Esophagus squamous epithelium (tissue), 4 donors: Measurements from ENCODE around the gene ITGB6.
"Not testable (repeated sequence)": the region's sequence is repeated elsewhere in the genome, so short reads cannot be mapped to it uniquely, and the experiment has no call there.

Source experiments
- CTCF ChIP-seq, 6 experiments: fragments of 450-650 bp in 4 of 6; fragments of 200-600 bp in 2 of 6; sonication (generic) in 2 of 6; IDR thresholded peaks; one replicate each; pipeline ENCODE4 v1.5.1; 2016 to 2019; ENCODE audit warnings: antibody characterized with exemption in 6 of 6, mild to moderate bottlenecking in 4 of 6, moderate library complexity in 4 of 6
- POLR2A ChIP-seq, 4 donors: fragments of 450-650 bp; IDR thresholded peaks; one replicate each; pipeline ENCODE4 v1.6.1; 2017; ENCODE audit warnings: antibody characterized with exemption in 4 of 4, mild to moderate bottlenecking in 4 of 4, moderate library complexity in 3 of 4

GRCh38 chr2:160181146-160181836 lies 18.8 kb downstream of the ITGB6 start:
- TF ChIP-seq POLR2A, CTCF (IDR thresholded peaks at IDR 0.05): not testable (repeated sequence)
